WTC11 (cell line): Measurements from ENCODE around the gene RFPL4A.

Source experiments
- CTCF ChIP-seq: fragments of 200-600 bp; IDR thresholded peaks from 2 replicates; pipeline ENCODE4 v1.8.0; 2022; ENCODE audit warnings: antibody characterized with exemption
- NFYB ChIP-seq: sonication (generic); formaldehyde crosslinking; conservative IDR thresholded peaks from 2 replicates; pipeline ENCODE4 v1.8.0; 2022; ENCODE audit warnings: low read depth, missing genetic modification reagents
- PREB ChIP-seq: sonication (generic); formaldehyde crosslinking; IDR thresholded peaks from 2 replicates; pipeline ENCODE4 v1.8.1; 2022; ENCODE audit warnings: mild to moderate bottlenecking, missing genetic modification reagents, moderate library complexity, borderline replicate concordance
- USF1 ChIP-seq: sonication (generic); formaldehyde crosslinking; IDR thresholded peaks from 2 replicates; pipeline ENCODE4 v1.8.0; 2022; ENCODE audit warnings: mild to moderate bottlenecking, missing genetic modification reagents
- ZNF416 ChIP-seq: fragments of 250-450 bp; sonication (Bioruptor Pico); IDR thresholded peaks from 2 replicates; pipeline ENCODE4 v1.9.0; 2021; ENCODE audit warnings: mild to moderate bottlenecking, inconsistent platforms
- ZNF512 ChIP-seq: sonication (generic); formaldehyde crosslinking; IDR thresholded peaks from 2 replicates; pipeline ENCODE4 v1.8.1; 2022; ENCODE audit warnings: missing genetic modification reagents, borderline replicate concordance
- TF ChIP-seq, protein P1 (sequence below): sonication (generic); formaldehyde crosslinking; IDR thresholded peaks from 2 replicates; pipeline ENCODE4 v1.8.1; 2022; ENCODE audit warnings: low read depth, missing genetic modification reagents, borderline replicate concordance
- TF ChIP-seq, protein P2 (sequence below): sonication (generic); formaldehyde crosslinking; IDR thresholded peaks from 2 replicates; pipeline ENCODE4 v1.8.1; 2023; ENCODE audit warnings: mild to moderate bottlenecking, missing genetic modification reagents, borderline replicate concordance

- TF ChIP-seq CTCF = no peak
- no peak for TF ChIP-seq PREB (CRISPR knock-in tag)
- TF ChIP-seq, protein P1, sequence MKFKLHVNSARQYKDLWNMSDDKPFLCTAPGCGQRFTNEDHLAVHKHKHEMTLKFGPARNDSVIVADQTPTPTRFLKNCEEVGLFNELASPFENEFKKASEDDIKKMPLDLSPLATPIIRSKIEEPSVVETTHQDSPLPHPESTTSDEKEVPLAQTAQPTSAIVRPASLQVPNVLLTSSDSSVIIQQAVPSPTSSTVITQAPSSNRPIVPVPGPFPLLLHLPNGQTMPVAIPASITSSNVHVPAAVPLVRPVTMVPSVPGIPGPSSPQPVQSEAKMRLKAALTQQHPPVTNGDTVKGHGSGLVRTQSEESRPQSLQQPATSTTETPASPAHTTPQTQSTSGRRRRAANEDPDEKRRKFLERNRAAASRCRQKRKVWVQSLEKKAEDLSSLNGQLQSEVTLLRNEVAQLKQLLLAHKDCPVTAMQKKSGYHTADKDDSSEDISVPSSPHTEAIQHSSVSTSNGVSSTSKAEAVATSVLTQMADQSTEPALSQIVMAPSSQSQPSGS (CRISPR knock-in tag) = no peak
- no peak for TF ChIP-seq NFYB
- no peak for TF ChIP-seq ZNF416 (CRISPR knock-in tag)
- no peak for TF ChIP-seq USF1 (CRISPR knock-in tag)
- no peak for TF ChIP-seq ZNF512
- TF ChIP-seq, protein P2, sequence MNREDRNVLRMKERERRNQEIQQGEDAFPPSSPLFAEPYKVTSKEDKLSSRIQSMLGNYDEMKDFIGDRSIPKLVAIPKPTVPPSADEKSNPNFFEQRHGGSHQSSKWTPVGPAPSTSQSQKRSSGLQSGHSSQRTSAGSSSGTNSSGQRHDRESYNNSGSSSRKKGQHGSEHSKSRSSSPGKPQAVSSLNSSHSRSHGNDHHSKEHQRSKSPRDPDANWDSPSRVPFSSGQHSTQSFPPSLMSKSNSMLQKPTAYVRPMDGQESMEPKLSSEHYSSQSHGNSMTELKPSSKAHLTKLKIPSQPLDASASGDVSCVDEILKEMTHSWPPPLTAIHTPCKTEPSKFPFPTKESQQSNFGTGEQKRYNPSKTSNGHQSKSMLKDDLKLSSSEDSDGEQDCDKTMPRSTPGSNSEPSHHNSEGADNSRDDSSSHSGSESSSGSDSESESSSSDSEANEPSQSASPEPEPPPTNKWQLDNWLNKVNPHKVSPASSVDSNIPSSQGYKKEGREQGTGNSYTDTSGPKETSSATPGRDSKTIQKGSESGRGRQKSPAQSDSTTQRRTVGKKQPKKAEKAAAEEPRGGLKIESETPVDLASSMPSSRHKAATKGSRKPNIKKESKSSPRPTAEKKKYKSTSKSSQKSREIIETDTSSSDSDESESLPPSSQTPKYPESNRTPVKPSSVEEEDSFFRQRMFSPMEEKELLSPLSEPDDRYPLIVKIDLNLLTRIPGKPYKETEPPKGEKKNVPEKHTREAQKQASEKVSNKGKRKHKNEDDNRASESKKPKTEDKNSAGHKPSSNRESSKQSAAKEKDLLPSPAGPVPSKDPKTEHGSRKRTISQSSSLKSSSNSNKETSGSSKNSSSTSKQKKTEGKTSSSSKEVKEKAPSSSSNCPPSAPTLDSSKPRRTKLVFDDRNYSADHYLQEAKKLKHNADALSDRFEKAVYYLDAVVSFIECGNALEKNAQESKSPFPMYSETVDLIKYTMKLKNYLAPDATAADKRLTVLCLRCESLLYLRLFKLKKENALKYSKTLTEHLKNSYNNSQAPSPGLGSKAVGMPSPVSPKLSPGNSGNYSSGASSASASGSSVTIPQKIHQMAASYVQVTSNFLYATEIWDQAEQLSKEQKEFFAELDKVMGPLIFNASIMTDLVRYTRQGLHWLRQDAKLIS (CRISPR knock-in tag) = no peak
These were observed 19.4 kb downstream of the RFPL4A start for GRCh38 chr19:55778331-55778730.
